ENCODE results near the gene HMGCS2. TPM values are rescaled to one million over a fixed set of nuclear protein-coding genes. Genes with fewer than 3 reads are reported as not detected.
A peak's percentile ranks its signal among the peaks of the same experiment; 100 is the strongest.

The HMGCS2 gene
- total and polyA plus RNA-seq, 10 donors = 0.06 to 0.11 TPM; not detected in 8

GRCh38 chr1:119727991-119728390 is 40.7 kb downstream of the HMGCS2 start:
- TF ChIP-seq POLR2A (IDR thresholded peaks at IDR 0.05) (no peak), POLR2AphosphoS5 (IDR thresholded peaks at IDR 0.05) (no peak), CTCF (IDR thresholded peaks at IDR 0.05 in 8 of 11, conservative IDR thresholded peaks at IDR 0.05 in 3 of 11) (no peak)
- H3K4me1 ChIP-seq = peaks cover 0 to 13% (median 0%) of the 10 kb centered on the region in 6 donors
- no peaks in the 10 kb centered on the region for H3K9me3 ChIP-seq
- H3K36me3 ChIP-seq = no peaks in the 10 kb centered on the region
- H3K27me3 ChIP-seq (replicated peaks in 1 of 7) = no peaks in the 10 kb centered on the region
- H3K4me3 ChIP-seq = no peak overlapping the region
- intact Hi-C loops (cut with DNase I; ENCODE audit: low total_unique reads) = no loop called here
- peak overlapping the region in 2 of 8 donors; percentile 18 to 21 for H3K27ac ChIP-seq
- WGBS, 5 donors = 8 to 25% (median 20%) methylated on average over 1 of the region's 1 CpG
- DNase-seq = no peak

- no peaks in the 10 kb centered on the region for H3K27me3 ChIP-seq (replicated peaks in 1 of 7)
- no peaks in the 10 kb centered on the region for H3K9me3 ChIP-seq
- 77 to 91% (median 87%) methylated on average over 5 of the region's 5 CpGs for WGBS, 5 donors
- no peak overlapping the region for H3K4me3 ChIP-seq
- H3K4me1 ChIP-seq = peaks cover 0 to 13% (median 0%) of the 10 kb centered on the region in 6 donors
- TF ChIP-seq POLR2A (IDR thresholded peaks at IDR 0.05) (no peak), POLR2AphosphoS5 (IDR thresholded peaks at IDR 0.05) (no peak), CTCF (IDR thresholded peaks at IDR 0.05 in 8 of 11, conservative IDR thresholded peaks at IDR 0.05 in 3 of 11) (no peak)
- intact Hi-C loops (cut with DNase I; ENCODE audit: low total_unique reads) = no loop called here
- no peaks in the 10 kb centered on the region for H3K36me3 ChIP-seq
- H3K27ac ChIP-seq = no peak overlapping the region
- no peak for DNase-seq
These were observed 43.1 kb downstream of the HMGCS2 start for GRCh38 chr1:119725626-119726025.

- intact Hi-C loops (cut with DNase I; ENCODE audit: low total_unique reads) = no loop called here
- Histone ChIP-seq H3K4me1 (peaks cover 0 to 13% (median 0%) of the 10 kb centered on the region in 6 donors), H3K36me3 (no peaks in the 10 kb centered on the region), H3K27ac (no peak overlapping the region), H3K9me3 (no peaks in the 10 kb centered on the region), H3K27me3 (replicated peaks in 1 of 7) (no peaks in the 10 kb centered on the region), H3K4me3 (no peak overlapping the region)
- 65 to 89% (median 75%) methylated on average over 8 of the region's 8 CpGs for WGBS, 5 donors
- TF ChIP-seq POLR2A (IDR thresholded peaks at IDR 0.05) = no peak
- TF ChIP-seq CTCF (IDR thresholded peaks at IDR 0.05 in 8 of 11, conservative IDR thresholded peaks at IDR 0.05 in 3 of 11) = no peak
- TF ChIP-seq POLR2AphosphoS5 (IDR thresholded peaks at IDR 0.05) = no peak
- DNase-seq = no peak
These were observed 44.0 kb downstream of the HMGCS2 start for GRCh38 chr1:119724611-119725218.

- no peak for TF ChIP-seq CTCF (IDR thresholded peaks at IDR 0.05 in 8 of 11, conservative IDR thresholded peaks at IDR 0.05 in 3 of 11)
- TF ChIP-seq POLR2A (IDR thresholded peaks at IDR 0.05) = no peak
- no peak for TF ChIP-seq POLR2AphosphoS5 (IDR thresholded peaks at IDR 0.05)
- no peaks in the 10 kb centered on the region for H3K36me3 ChIP-seq
- no peaks in the 10 kb centered on the region for H3K9me3 ChIP-seq
- no peaks in the 10 kb centered on the region for H3K4me1 ChIP-seq
- H3K4me3 ChIP-seq = no peak overlapping the region
- H3K27me3 ChIP-seq (replicated peaks in 1 of 7) = no peaks in the 10 kb centered on the region
- intact Hi-C loops (cut with DNase I; ENCODE audit: low total_unique reads) = no loop called here
- DNase-seq = no peak
- H3K27ac ChIP-seq = no peak overlapping the region
- WGBS, 5 donors = 77 to 94% (median 86%) methylated on average over 5 of the region's 5 CpGs
These were observed 46.8 kb downstream of the HMGCS2 start for GRCh38 chr1:119721896-119722295.

Measured in spleen (tissue), 11 donors.